T-helper 2 cell treated with Interferon-gamma antibody and Interleukin-4, amounts not matched to agents 5 μg/mL and 100 μg/mL, for 36 hours (primary cell): ENCODE results near the gene CBFA2T3.

ENCODE experiments used
- DNase-seq: peaks from one replicate; pipeline ENCODE4 v3.0.0; 2021; ENCODE audit warnings: low spot score
- H3K27ac Mint-ChIP-seq: one replicate; pipeline ENCODE4 v1.8.0; 2021; ENCODE audit warnings: mild to moderate bottlenecking, mixed read lengths
- H3K27me3 Mint-ChIP-seq: one replicate; pipeline ENCODE4 v1.8.0; 2021; ENCODE audit warnings: low read depth, mixed read lengths
- H3K36me3 Mint-ChIP-seq: one replicate; pipeline ENCODE4 v1.8.0; 2021; ENCODE audit warnings: low read depth, mixed read lengths
- H3K4me1 Mint-ChIP-seq: one replicate; pipeline ENCODE4 v1.8.0; 2021; ENCODE audit warnings: low read depth, mixed read lengths
- H3K4me3 Mint-ChIP-seq: one replicate; pipeline ENCODE4 v1.8.0; 2022; ENCODE audit warnings: mild to moderate bottlenecking, moderate library complexity, mixed read lengths
- H3K9me3 Mint-ChIP-seq: one replicate; pipeline ENCODE4 v1.8.0; 2021; ENCODE audit warnings: mixed read lengths

CBFA2T3 gene

GRCh38 chr16:88826070-88826840 lies 150.8 kb downstream of the CBFA2T3 start:
- H3K4me3 Mint-ChIP-seq: no peak overlapping the region
- H3K27ac Mint-ChIP-seq: no peak overlapping the region
- no peaks in the 10 kb centered on the region for H3K4me1 Mint-ChIP-seq
- no peaks in the 10 kb centered on the region for H3K27me3 Mint-ChIP-seq
- no peaks in the 10 kb centered on the region for H3K9me3 Mint-ChIP-seq
- H3K36me3 Mint-ChIP-seq: no peaks in the 10 kb centered on the region
- no peak for DNase-seq

GRCh38 chr16:88825146-88825545 lies 151.9 kb downstream of the CBFA2T3 start:
- no peaks in the 10 kb centered on the region for H3K4me1 Mint-ChIP-seq
- no peaks in the 10 kb centered on the region for H3K36me3 Mint-ChIP-seq
- DNase-seq: no peak
- no peak overlapping the region for H3K4me3 Mint-ChIP-seq
- no peaks in the 10 kb centered on the region for H3K27me3 Mint-ChIP-seq
- no peaks in the 10 kb centered on the region for H3K9me3 Mint-ChIP-seq
- H3K27ac Mint-ChIP-seq: no peak overlapping the region
